ENCODE results near the gene UNC5A.

UNC5A gene

DNA sequence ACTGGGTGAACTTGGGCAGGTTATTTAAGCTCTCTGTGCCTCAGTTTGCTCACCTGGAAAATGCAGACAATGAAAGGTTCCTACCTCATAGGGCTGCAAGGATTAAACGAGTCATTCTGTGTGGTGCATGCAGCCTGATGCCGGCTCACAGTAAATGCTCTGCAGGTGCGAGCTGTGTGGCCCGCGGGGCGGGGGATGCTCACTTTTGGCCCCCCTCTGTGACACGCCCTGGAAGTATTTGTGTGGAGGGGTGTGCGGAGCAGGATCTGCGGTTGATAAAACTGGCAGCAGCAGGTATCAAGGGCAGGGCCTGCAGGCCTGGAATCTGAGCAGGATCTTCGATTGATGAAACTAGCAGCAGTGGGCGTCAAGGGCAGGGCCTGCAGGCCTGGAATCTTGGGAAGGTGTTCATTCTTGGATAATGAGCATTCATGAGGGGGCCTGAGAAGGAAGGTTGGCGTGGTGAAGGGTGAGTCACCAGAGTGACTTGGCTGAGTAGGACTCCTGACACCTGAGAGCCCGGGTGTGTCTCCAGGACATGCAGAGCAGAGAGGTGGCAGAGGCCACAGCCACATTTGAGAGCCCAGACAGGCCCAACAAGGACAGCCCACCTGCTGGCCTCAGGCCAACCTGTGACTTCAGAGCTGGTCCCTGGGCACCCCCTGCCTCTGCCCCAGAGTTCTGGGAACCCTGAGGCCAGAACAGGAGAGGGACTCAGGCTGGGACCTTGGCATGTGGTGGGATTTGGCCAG lies 11.9 kb downstream of the UNC5A start (continued):
- TF ChIP-seq ZNF311 (tag by site-specific recombination; IDR thresholded peaks at IDR 0.05; ENCODE audit: borderline replicate concordance), result no peak
- no peak for TF ChIP-seq ZBTB10 (tag by site-specific recombination; IDR thresholded peaks at IDR 0.05)
- no peak for TF ChIP-seq ZBTB17 (tag by site-specific recombination; IDR thresholded peaks at IDR 0.05)
- TF ChIP-seq ZNF366 (tag by site-specific recombination; conservative IDR thresholded peaks at IDR 0.05), result no peak
- TF ChIP-seq MZF1 (tag by site-specific recombination; IDR thresholded peaks at IDR 0.05; ENCODE audit: borderline replicate concordance), result no peak
- no peak for TF ChIP-seq ZNF398 (tag by site-specific recombination; IDR thresholded peaks at IDR 0.05)
- no peak for TF ChIP-seq ZNF146 (tag by site-specific recombination; IDR thresholded peaks at IDR 0.05)
- no peak for TF ChIP-seq ZNF645 (tag by site-specific recombination; IDR thresholded peaks at IDR 0.05)
- no peak for TF ChIP-seq ZNF350 (tag by site-specific recombination; IDR thresholded peaks at IDR 0.05)
- peak; percentile 62 for TF ChIP-seq KLF1 (tag by site-specific recombination; IDR thresholded peaks at IDR 0.05)
- TF ChIP-seq ZNF704 (tag by site-specific recombination; IDR thresholded peaks at IDR 0.05), result no peak
- no peak for TF ChIP-seq SETDB1 (IDR thresholded peaks at IDR 0.05; ENCODE audit: insufficient read length, low read length)
- TF ChIP-seq AEBP2 (tag by site-specific recombination; IDR thresholded peaks at IDR 0.05; ENCODE audit: borderline replicate concordance), result no peak
- no peak for TF ChIP-seq ZNF623 (tag by site-specific recombination; IDR thresholded peaks at IDR 0.05)

- Histone ChIP-seq H3K4me1 (ENCODE audit: control insufficient read depth, insufficient read depth, low read length) (no peaks in the 10 kb centered on the region), H3K36me3 (ENCODE audit: control insufficient read depth in 2 of 2, insufficient read depth in 1 of 2, low read length in 2 of 2) (no peaks in the 10 kb centered on the region), H3K9me3 (ENCODE audit: control insufficient read depth, insufficient read depth, low read depth, low read length) (no peaks in the 10 kb centered on the region), H3K27ac (ENCODE audit: extremely low read depth, low read depth, low read length) (no peak overlapping the region), H3K4me3 (ENCODE audit: low read depth, low read length) (no peak overlapping the region)
- POLR2A ChIA-PET, result no interaction called here
- CTCF ChIA-PET, result no interaction called here
- TF ChIP-seq ZNF398 (tag by site-specific recombination; IDR thresholded peaks at IDR 0.05) (peak; percentile 35), ZNF624 (tag by site-specific recombination; IDR thresholded peaks at IDR 0.05) (no peak), ZBTB44 (tag by site-specific recombination; IDR thresholded peaks at IDR 0.05) (no peak), AEBP2 (tag by site-specific recombination; IDR thresholded peaks at IDR 0.05; ENCODE audit: borderline replicate concordance) (no peak), WT1 (tag by site-specific recombination; IDR thresholded peaks at IDR 0.05) (0 out of 2 replicates have a peak, but pooled peaks have one; percentile 54), CTCF (tag by site-specific recombination; IDR thresholded peaks at IDR 0.05) (no peak)
Observed at GRCh38 chr5:176822793-176823481, 12.6 kb downstream of the UNC5A start.
